SU-DHL-6 (cell line): ENCODE data around the gene IFITM5.

Experiments used
- EZH2phosphoT487 ChIP-seq: fragments of 200-600 bp; sonication (generic), shearing (Covaris generic); conservative IDR thresholded peaks from 2 replicates; pipeline ENCODE4 v1.6.1; 2018; ENCODE audit warnings: mild to moderate bottlenecking, antibody characterized with exemption, low read length, moderate library complexity, mixed read lengths
- TF ChIP-seq, protein P1 (sequence below): fragments of 200-600 bp; sonication (generic); IDR thresholded peaks from one replicate; pipeline ENCODE4 v1.5.1; 2017; ENCODE audit warnings: antibody characterized with exemption, mild to moderate bottlenecking, low read length, moderate library complexity; ENCODE audit not compliant: insufficient read depth, poor library complexity, severe bottlenecking

DNA sequence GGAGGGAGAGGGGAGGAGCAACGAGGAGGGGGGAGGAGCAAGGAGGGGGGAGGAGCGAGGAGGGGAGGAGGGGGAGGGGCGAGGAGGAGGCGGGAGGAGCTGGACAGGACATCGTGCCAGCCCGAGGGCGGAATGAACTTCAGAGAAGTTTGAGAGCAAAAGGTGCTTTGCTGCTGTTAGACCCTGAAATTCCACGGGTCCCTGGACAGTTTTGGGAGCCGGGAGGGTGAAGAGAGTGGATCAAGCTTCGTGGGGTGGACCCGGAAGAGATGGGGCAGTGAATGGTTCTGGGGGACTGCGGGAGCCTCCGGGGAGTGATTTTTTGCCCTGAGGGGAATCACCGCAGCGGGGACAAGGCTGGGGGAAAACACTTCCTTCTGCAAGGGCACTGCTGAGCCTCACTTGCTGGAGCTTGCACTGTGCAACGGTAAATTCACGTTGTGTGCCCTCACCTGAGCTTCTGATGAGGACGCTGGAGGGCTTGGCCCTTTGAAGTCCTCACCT, 31.8 kb downstream of the IFITM5 start:
- TF ChIP-seq, protein P1, sequence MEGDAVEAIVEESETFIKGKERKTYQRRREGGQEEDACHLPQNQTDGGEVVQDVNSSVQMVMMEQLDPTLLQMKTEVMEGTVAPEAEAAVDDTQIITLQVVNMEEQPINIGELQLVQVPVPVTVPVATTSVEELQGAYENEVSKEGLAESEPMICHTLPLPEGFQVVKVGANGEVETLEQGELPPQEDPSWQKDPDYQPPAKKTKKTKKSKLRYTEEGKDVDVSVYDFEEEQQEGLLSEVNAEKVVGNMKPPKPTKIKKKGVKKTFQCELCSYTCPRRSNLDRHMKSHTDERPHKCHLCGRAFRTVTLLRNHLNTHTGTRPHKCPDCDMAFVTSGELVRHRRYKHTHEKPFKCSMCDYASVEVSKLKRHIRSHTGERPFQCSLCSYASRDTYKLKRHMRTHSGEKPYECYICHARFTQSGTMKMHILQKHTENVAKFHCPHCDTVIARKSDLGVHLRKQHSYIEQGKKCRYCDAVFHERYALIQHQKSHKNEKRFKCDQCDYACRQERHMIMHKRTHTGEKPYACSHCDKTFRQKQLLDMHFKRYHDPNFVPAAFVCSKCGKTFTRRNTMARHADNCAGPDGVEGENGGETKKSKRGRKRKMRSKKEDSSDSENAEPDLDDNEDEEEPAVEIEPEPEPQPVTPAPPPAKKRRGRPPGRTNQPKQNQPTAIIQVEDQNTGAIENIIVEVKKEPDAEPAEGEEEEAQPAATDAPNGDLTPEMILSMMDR: no peak
- no peak for TF ChIP-seq EZH2phosphoT487
